ENCODE results near the gene MLYCD.
A peak's percentile ranks its signal among the peaks of the same experiment; 100 is the strongest.

MLYCD gene

DNA sequence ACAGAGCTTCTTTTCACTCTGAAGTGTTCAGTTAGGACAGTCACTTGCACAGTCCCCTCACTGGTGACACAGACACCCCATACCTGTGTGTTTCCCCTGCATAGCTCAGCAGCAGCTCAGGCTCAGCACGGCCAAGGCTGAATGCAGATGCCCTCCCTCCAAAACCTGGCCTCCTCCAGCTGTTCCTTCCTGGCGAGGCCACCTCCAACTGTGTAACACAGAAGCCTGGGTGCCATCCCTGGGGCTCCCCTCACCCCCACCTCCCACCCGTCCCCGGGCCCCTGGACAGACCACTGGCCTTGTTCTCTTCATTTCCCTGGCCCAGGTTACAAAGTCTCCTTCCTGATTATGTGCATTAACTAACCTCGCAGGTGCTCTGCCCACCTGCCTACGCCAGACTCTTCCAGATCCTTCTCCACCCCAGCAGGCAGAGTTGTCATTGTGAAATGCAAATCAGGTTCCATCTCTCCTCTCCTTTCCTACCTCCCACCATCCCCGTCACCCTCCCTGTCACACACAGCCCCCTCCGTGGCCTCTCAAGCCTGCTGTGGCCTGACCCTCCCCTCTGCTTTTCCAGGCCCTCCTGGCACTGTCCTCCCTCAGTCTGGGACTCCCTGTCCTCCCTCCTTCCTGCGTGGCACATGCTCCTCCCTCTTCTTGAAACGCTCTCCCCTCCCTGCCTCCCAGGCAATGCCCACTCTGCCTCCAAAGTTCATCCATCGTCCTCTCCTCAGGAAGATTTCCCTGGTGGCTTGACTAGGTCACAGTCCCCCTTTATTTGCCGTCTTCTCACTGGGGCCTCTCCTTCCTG lies 26.4 kb downstream of the MLYCD start:
- H3K4me3 Mint-ChIP-seq, result no peak overlapping the region
- DNase-seq (ENCODE audit: low spot score), result no peak
- H3K4me1 Mint-ChIP-seq (ENCODE audit: low read depth), result no peaks in the 10 kb centered on the region
- no peaks in the 10 kb centered on the region for H3K27me3 Mint-ChIP-seq (ENCODE audit: low read depth)
- no peak overlapping the region for H3K27ac Mint-ChIP-seq
- peaks cover 3% of the 10 kb centered on the region for H3K36me3 Mint-ChIP-seq (ENCODE audit: low read depth)
- H3K9me3 Mint-ChIP-seq, result no peaks in the 10 kb centered on the region

GRCh38 chr16:83925957-83926725 lies 27.2 kb downstream of the MLYCD start:
- Mint-ChIP-seq H3K27ac (no peak overlapping the region), H3K4me3 (no peak overlapping the region), H3K27me3 (ENCODE audit: low read depth) (no peaks in the 10 kb centered on the region), H3K4me1 (ENCODE audit: low read depth) (no peaks in the 10 kb centered on the region), H3K9me3 (no peaks in the 10 kb centered on the region), H3K36me3 (ENCODE audit: low read depth) (no peaks in the 10 kb centered on the region)
- no peak for DNase-seq (ENCODE audit: low spot score)

- Mint-ChIP-seq H3K9me3 (no peaks in the 10 kb centered on the region), H3K27me3 (ENCODE audit: low read depth) (no peaks in the 10 kb centered on the region), H3K4me3 (no peak overlapping the region), H3K27ac (no peak overlapping the region), H3K4me1 (ENCODE audit: low read depth) (no peaks in the 10 kb centered on the region), H3K36me3 (ENCODE audit: low read depth) (no peaks in the 10 kb centered on the region)
- DNase-seq (ENCODE audit: low spot score), result peak; percentile 38
These were observed 27.9 kb downstream of the MLYCD start for GRCh38 chr16:83926726-83927397.

GRCh38 chr16:83928341-83929055 lies 29.6 kb downstream of the MLYCD start:
- H3K9me3 Mint-ChIP-seq, result no peaks in the 10 kb centered on the region
- no peaks in the 10 kb centered on the region for H3K4me1 Mint-ChIP-seq (ENCODE audit: low read depth)
- no peak overlapping the region for H3K4me3 Mint-ChIP-seq
- no peaks in the 10 kb centered on the region for H3K36me3 Mint-ChIP-seq (ENCODE audit: low read depth)
- no peaks in the 10 kb centered on the region for H3K27me3 Mint-ChIP-seq (ENCODE audit: low read depth)
- no peak for DNase-seq (ENCODE audit: low spot score)
- no peak overlapping the region for H3K27ac Mint-ChIP-seq

DNA sequence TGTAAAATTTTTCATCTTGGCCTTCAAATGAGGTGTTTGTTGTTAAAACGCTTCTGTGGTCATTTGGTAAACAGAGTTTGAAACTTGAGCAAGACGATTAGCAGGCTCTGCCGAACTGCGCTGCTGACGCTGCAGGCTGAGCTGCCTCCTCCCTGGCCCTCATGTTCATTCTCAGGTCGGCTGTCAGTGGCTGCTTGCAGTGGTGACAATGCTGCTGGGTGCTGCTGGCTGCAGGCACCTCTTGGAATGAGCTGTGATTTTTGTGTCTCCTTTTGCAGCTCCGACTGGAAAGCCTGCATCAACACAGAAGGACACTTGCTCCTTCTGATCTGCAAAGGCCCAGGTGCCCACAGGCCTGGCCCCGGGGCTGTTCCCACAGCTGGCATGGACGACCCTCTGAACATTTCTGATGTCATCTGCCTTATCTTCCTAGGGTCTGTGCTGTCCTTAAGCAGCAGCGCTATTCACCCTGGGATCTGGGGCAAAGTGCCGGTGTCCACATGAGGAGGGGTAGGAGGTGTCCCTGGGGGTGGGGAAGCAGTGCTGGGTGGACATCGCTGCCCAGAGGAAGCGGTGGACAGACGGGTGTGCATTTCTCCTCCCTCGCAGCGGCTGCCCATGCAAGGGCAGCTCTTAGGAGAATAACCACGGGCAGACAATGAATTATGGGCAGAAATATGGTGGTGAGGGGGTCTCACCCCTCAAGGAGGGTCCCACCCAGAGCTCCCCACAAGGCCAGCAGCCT lies 31.1 kb downstream of the MLYCD start:
- H3K36me3 Mint-ChIP-seq (ENCODE audit: low read depth), result no peaks in the 10 kb centered on the region
- H3K4me1 Mint-ChIP-seq (ENCODE audit: low read depth), result no peaks in the 10 kb centered on the region
- H3K9me3 Mint-ChIP-seq, result no peaks in the 10 kb centered on the region
- DNase-seq (ENCODE audit: low spot score), result no peak
- no peak overlapping the region for H3K27ac Mint-ChIP-seq
- H3K27me3 Mint-ChIP-seq (ENCODE audit: low read depth), result no peaks in the 10 kb centered on the region
- H3K4me3 Mint-ChIP-seq, result no peak overlapping the region

GRCh38 chr16:83930730-83931500 lies 32.0 kb downstream of the MLYCD start:
- Mint-ChIP-seq H3K4me1 (ENCODE audit: low read depth) (no peaks in the 10 kb centered on the region), H3K36me3 (ENCODE audit: low read depth) (no peaks in the 10 kb centered on the region), H3K9me3 (no peaks in the 10 kb centered on the region), H3K27ac (no peak overlapping the region), H3K4me3 (no peak overlapping the region), H3K27me3 (ENCODE audit: low read depth) (no peaks in the 10 kb centered on the region)
- DNase-seq (ENCODE audit: low spot score), result no peak

DNA sequence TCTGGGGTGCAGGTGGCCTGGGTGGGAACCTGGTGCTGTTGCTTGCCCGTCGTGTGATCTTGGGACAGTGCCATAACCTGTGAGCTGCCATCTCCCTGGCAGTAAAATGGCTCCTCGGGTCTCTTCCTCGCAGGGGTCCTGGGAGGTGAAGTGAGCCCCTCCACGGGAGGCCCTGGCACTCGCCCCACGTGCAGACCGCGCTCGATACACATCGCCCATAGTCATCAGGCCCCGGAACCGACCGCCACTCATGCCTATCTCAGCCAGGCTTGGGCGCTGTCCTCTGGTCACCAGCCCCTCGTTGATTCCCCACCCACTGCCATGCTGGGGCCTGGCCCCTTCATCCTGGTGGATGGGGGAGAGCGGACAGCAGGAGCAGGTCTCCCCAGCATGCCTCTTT lies 32.6 kb downstream of the MLYCD start:
- Mint-ChIP-seq H3K27me3 (ENCODE audit: low read depth) (no peaks in the 10 kb centered on the region), H3K27ac (no peak overlapping the region), H3K9me3 (no peaks in the 10 kb centered on the region), H3K4me1 (ENCODE audit: low read depth) (no peaks in the 10 kb centered on the region), H3K4me3 (no peak overlapping the region), H3K36me3 (ENCODE audit: low read depth) (no peaks in the 10 kb centered on the region)
- DNase-seq (ENCODE audit: low spot score), result no peak

DNA sequence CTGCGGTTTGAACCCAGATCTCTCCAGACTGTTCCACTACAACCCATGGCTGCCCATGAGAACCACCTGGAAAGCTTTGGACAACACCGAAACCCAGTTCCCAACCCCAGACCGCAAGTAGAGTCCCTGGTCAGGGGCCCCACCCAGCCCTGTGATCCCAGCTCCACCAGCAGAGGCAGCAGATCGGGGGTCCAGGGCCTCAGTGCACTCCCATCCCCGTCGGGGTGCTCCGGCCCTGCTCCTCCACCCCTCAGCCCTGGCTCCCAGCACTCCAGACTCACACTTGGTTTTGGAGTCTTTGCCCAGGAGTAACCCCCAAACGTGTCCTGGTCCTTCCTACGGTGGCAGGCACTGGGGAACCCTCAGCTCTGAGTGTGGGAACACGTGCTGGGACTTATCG lies 33.4 kb downstream of the MLYCD start:
- Mint-ChIP-seq H3K4me1 (ENCODE audit: low read depth) (no peaks in the 10 kb centered on the region), H3K9me3 (no peaks in the 10 kb centered on the region), H3K4me3 (no peak overlapping the region), H3K27ac (no peak overlapping the region), H3K36me3 (ENCODE audit: low read depth) (no peaks in the 10 kb centered on the region), H3K27me3 (ENCODE audit: low read depth) (no peaks in the 10 kb centered on the region)
- DNase-seq (ENCODE audit: low spot score), result no peak

DNA sequence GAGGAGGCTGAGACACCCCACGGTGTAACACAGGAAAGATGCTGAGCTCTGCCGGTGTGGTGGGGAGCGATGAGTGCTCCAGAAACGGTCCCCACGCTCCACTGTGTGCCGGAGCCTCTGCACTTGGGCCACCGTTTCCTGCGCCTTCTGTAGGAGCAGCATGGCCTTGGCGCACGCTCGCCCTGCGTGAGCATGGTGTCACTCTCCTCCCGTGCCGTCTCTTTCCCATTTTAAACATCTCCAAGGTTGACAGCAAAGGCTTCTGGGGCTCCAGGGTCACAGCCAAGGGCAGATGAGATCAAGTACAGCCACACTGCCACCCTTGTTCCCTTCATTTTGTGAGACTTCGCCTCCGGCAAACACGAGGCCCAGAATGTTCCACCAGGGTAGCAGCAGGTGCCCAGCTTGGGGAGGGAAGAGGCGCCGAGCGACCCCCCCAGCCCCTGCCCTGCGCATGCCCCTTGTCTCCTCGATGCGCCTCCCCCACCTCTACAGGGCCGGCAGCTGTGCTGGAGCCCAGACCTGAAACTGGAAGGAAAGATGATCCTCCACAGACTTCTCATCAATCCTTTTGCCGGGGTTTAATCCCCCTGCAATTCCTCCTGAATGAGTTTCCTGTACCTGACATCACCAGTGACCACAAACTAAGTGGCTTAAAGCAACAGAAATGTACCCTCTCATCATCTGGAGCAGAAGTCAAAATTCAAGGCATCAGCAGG lies 34.2 kb downstream of the MLYCD start:
- H3K27ac Mint-ChIP-seq, result no peak overlapping the region
- no peaks in the 10 kb centered on the region for H3K27me3 Mint-ChIP-seq (ENCODE audit: low read depth)
- no peak for DNase-seq (ENCODE audit: low spot score)
- no peaks in the 10 kb centered on the region for H3K9me3 Mint-ChIP-seq
- no peaks in the 10 kb centered on the region for H3K36me3 Mint-ChIP-seq (ENCODE audit: low read depth)
- H3K4me1 Mint-ChIP-seq (ENCODE audit: low read depth), result no peaks in the 10 kb centered on the region
- H3K4me3 Mint-ChIP-seq, result no peak overlapping the region

DNA sequence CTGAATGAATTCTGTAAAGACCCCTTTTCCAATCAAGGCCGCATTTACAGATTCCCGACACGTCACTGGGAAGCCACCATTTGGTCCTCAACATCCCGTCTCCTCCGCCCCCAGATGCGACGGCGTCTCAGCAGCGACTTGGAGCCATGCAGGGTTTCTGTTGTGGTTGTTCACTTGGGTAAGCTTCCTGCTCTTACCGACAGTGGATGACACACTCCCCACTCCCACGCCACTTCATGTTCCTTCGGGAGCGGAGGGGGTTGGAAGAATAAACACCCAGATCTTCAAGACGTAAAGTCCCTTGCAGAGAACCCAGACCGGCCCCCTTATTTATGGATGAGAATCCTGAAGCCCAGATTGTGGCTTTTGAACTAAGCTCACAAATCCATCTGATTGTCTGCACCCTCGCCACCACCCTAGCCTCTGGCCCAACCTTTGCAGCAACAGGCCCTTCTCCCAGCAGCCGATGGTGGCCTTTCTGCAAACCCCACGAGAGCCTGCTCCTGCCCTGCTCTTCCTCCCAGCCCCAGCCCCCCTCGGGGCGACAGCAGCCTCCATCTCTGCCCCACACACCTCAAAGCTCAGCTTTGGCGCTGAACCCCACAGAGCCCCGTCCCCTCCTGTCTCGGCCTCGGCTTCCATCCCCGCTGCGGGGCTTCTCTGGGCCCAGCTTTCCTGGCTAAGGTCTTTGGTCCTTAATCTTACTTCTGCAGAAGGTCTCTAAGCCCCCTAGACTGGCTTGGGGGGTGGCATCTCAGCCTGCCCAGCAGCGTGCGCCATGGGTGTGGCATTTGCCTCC lies 35.2 kb downstream of the MLYCD start:
- peaks cover under 1% of the 10 kb centered on the region for H3K4me1 Mint-ChIP-seq (ENCODE audit: low read depth)
- no peak overlapping the region for H3K27ac Mint-ChIP-seq
- no peaks in the 10 kb centered on the region for H3K36me3 Mint-ChIP-seq (ENCODE audit: low read depth)
- H3K27me3 Mint-ChIP-seq (ENCODE audit: low read depth), result no peaks in the 10 kb centered on the region
- no peaks in the 10 kb centered on the region for H3K9me3 Mint-ChIP-seq
- DNase-seq (ENCODE audit: low spot score), result no peak
- H3K4me3 Mint-ChIP-seq, result no peak overlapping the region

DNA sequence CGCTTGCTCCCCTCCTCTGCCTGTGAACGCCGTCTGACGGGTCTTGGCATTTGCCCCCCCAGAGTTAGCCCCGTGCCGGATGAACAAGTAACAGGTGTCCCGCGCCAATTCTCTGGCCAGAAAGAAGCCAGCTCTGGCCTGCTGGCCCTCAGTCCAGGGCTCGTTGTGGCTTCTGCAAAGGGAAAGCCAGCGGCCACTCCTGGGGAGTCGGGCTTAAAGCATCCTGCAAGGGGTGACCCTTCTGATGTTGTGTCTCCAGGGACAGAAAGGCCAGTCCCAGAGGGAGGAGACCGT lies 35.7 kb downstream of the MLYCD start:
- Mint-ChIP-seq H3K4me1 (ENCODE audit: low read depth) (peaks cover 6% of the 10 kb centered on the region), H3K9me3 (no peaks in the 10 kb centered on the region), H3K36me3 (ENCODE audit: low read depth) (no peaks in the 10 kb centered on the region), H3K27ac (no peak overlapping the region), H3K27me3 (ENCODE audit: low read depth) (no peaks in the 10 kb centered on the region), H3K4me3 (no peak overlapping the region)
- DNase-seq (ENCODE audit: low spot score), result no peak
